ENCODE data around the gene ATRX. TPM values are rescaled to one million over a fixed set of nuclear protein-coding genes. Genes with fewer than 3 reads are reported as not detected.

ATRX gene
- polyA plus RNA-seq, 1 of the 3 experiments (the other 2 are of a cell fraction), result 27.6 TPM

- no peak overlapping the region for H3K4me3 ChIP-seq (ENCODE audit: low read depth in 2 of 2, low read length in 1 of 2)
- no peak overlapping the region for H3K9ac ChIP-seq
- no peaks in the 10 kb centered on the region for H3K9me3 ChIP-seq
- no peaks in the 10 kb centered on the region; a peak in 1 of 4 replicates for H3K4me1 ChIP-seq (ENCODE audit: control insufficient read depth in 1 of 2, insufficient read depth in 2 of 2, low read depth in 1 of 2, low read length in 1 of 2)
- WGBS (ENCODE audit: low lambda C conversion rate), result 97% methylated on average over 9 of the region's 9 CpGs
- no peak for DNase-seq
- no peaks in the 10 kb centered on the region for H3K27me3 ChIP-seq (ENCODE audit: insufficient read depth)
- H3K36me3 ChIP-seq (replicated peaks in 1 of 2; ENCODE audit: control insufficient read depth in 1 of 2, insufficient read depth in 2 of 2, low read length in 1 of 2), result peaks cover 29 to 37% of the 10 kb centered on the region in 2 experiments
- H3K27ac ChIP-seq (ENCODE audit: low read depth in 2 of 2, low read length in 1 of 2), result no peak overlapping the region
- H3K9me2 ChIP-seq, result no peaks in the 10 kb centered on the region
- ChIA-PET CTCF (no interaction called here), POLR2A (no interaction called here)
- H3K79me2 ChIP-seq (ENCODE audit: insufficient read depth), result peaks cover 45% of the 10 kb centered on the region
- H2AFZ ChIP-seq (ENCODE audit: low read depth), result no peak overlapping the region
- H3F3A ChIP-seq (replicated peaks; ENCODE audit: insufficient read depth), result peaks cover 8% of the 10 kb centered on the region
- TF ChIP-seq RAD21 (IDR thresholded peaks at IDR 0.05; ENCODE audit: low read length), result no peak
- TF ChIP-seq, protein P1, sequence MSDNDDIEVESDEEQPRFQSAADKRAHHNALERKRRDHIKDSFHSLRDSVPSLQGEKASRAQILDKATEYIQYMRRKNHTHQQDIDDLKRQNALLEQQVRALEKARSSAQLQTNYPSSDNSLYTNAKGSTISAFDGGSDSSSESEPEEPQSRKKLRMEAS (IDR thresholded peaks at IDR 0.05; ENCODE audit: low read depth), result no peak
- no peak for TF ChIP-seq SMC3 (IDR thresholded peaks at IDR 0.05; ENCODE audit: low read depth, low read length)
- TF ChIP-seq REST (IDR thresholded peaks at IDR 0.05; ENCODE audit: low read depth, low read length), result no peak
- H4K20me1 ChIP-seq (ENCODE audit: insufficient read depth), result 0 out of 2 replicates have a peak, but pooled peaks cover 11% of the 10 kb centered on the region
- H3K4me2 ChIP-seq, result no peak overlapping the region
These were observed 163.3 kb downstream of the ATRX start for GRCh38 chrX:77622672-77623071.

DNA sequence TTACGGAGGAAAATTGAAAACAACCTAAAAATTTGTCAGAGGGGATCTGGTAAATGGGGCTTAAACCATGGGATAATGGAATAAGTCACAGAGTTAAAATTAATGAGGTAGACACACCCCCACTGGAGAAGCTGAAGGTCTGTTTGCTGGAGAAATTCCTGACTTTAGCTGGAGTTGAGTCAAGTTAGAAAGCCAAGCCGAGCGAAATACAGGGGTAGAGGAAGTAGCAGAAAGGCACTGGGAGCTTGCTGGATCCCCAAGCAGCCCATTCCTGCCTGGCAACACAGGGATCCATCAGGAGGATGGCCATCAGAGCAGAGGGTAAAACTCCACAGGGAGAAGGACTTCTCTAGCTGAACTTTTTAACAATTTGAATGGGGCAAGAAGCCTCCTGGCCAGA lies 163.8 kb downstream of the ATRX start:
- Histone ChIP-seq H4K20me1 (ENCODE audit: insufficient read depth) (0 out of 2 replicates have a peak, but pooled peaks cover 11% of the 10 kb centered on the region), H3K9ac (no peak overlapping the region), H3K4me2 (no peak overlapping the region), H3F3A (replicated peaks; ENCODE audit: insufficient read depth) (peaks cover 8% of the 10 kb centered on the region), H3K79me2 (ENCODE audit: insufficient read depth) (peaks cover 43% of the 10 kb centered on the region), H3K4me3 (ENCODE audit: low read depth in 2 of 2, low read length in 1 of 2) (no peak overlapping the region), H3K27ac (ENCODE audit: low read depth in 2 of 2, low read length in 1 of 2) (no peak overlapping the region), H3K9me2 (no peaks in the 10 kb centered on the region), H3K36me3 (replicated peaks in 1 of 2; ENCODE audit: control insufficient read depth in 1 of 2, insufficient read depth in 2 of 2, low read length in 1 of 2) (peaks cover 29 to 41% of the 10 kb centered on the region in 2 experiments), H2AFZ (ENCODE audit: low read depth) (no peak overlapping the region), H3K4me1 (ENCODE audit: control insufficient read depth in 1 of 2, insufficient read depth in 2 of 2, low read depth in 1 of 2, low read length in 1 of 2) (no peaks in the 10 kb centered on the region; a peak in 1 of 4 replicates), H3K27me3 (ENCODE audit: insufficient read depth) (no peaks in the 10 kb centered on the region), H3K9me3 (no peaks in the 10 kb centered on the region)
- POLR2A ChIA-PET, result no interaction called here
- 97% methylated on average over 3 of the region's 3 CpGs for WGBS (ENCODE audit: low lambda C conversion rate)
- DNase-seq, result no peak
- CTCF ChIA-PET, result no interaction called here
- TF ChIP-seq USF2 (IDR thresholded peaks at IDR 0.05; ENCODE audit: borderline replicate concordance, low read depth, low read length) (no peak), TCF12 (IDR thresholded peaks at IDR 0.05) (no peak), FOXM1 (IDR thresholded peaks at IDR 0.05; ENCODE audit: low read depth) (no peak), EZH2phosphoT487 (IDR thresholded peaks at IDR 0.05; ENCODE audit: borderline replicate concordance, low read depth) (no peak), RAD21 (IDR thresholded peaks at IDR 0.05; ENCODE audit: low read length) (no peak), REST (IDR thresholded peaks at IDR 0.05; ENCODE audit: low read depth, low read length) (no peak), RXRA (IDR thresholded peaks at IDR 0.05; ENCODE audit: borderline replicate concordance, low read depth) (no peak), FOSL2 (IDR thresholded peaks at IDR 0.05; ENCODE audit: borderline replicate concordance, low read depth) (no peak), ELF1 (IDR thresholded peaks at IDR 0.05) (no peak), JUND (IDR thresholded peaks at IDR 0.05) (no peak), PBX3 (IDR thresholded peaks at IDR 0.05) (no peak)
- TF ChIP-seq, protein P2, sequence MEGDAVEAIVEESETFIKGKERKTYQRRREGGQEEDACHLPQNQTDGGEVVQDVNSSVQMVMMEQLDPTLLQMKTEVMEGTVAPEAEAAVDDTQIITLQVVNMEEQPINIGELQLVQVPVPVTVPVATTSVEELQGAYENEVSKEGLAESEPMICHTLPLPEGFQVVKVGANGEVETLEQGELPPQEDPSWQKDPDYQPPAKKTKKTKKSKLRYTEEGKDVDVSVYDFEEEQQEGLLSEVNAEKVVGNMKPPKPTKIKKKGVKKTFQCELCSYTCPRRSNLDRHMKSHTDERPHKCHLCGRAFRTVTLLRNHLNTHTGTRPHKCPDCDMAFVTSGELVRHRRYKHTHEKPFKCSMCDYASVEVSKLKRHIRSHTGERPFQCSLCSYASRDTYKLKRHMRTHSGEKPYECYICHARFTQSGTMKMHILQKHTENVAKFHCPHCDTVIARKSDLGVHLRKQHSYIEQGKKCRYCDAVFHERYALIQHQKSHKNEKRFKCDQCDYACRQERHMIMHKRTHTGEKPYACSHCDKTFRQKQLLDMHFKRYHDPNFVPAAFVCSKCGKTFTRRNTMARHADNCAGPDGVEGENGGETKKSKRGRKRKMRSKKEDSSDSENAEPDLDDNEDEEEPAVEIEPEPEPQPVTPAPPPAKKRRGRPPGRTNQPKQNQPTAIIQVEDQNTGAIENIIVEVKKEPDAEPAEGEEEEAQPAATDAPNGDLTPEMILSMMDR (IDR thresholded peaks at IDR 0.05), result no peak
- TF ChIP-seq, protein P3, sequence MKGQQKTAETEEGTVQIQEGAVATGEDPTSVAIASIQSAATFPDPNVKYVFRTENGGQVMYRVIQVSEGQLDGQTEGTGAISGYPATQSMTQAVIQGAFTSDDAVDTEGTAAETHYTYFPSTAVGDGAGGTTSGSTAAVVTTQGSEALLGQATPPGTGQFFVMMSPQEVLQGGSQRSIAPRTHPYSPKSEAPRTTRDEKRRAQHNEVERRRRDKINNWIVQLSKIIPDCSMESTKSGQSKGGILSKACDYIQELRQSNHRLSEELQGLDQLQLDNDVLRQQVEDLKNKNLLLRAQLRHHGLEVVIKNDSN (IDR thresholded peaks at IDR 0.05; ENCODE audit: borderline replicate concordance, low read depth), result no peak

All from SK-N-SH (cell line).